Left lung (tissue), 10 donors: ENCODE measurements around the gene GREB1. TPM values are rescaled to one million over a fixed set of nuclear protein-coding genes. Genes with fewer than 3 reads are reported as not detected.

Experiments used
- ATAC-seq: fragments of 200-7000 bp; cut with Tn5 transposase; one replicate; pipeline ENCODE4 v1.9.1; 2020; ENCODE audit warnings: moderate library complexity
- DNase-seq, 4 donors: peaks; one replicate each; pipeline ENCODE4 v3.0.0-alpha.2; 2013 to 2020
- H3K27ac ChIP-seq, 2 donors: fragments of 200-600 bp; sonication (generic) in 1 of 2; one replicate each; pipeline versions ENCODE4 v1.5.0 to v1.8.0; 2020 to 2021
- H3K27me3 ChIP-seq, 2 donors: fragments of 200-600 bp; sonication (generic) in 1 of 2; one replicate each; pipeline versions ENCODE4 v1.5.0 to v1.8.0; 2020 to 2021
- H3K36me3 ChIP-seq, 2 donors: fragments of 200-600 bp; sonication (generic) in 1 of 2; one replicate each; pipeline versions ENCODE4 v1.5.0 to v1.8.0; 2020 to 2021
- H3K4me1 ChIP-seq, 2 donors: fragments of 200-600 bp; one replicate each; pipeline ENCODE4 v1.8.0; 2021
- H3K4me3 ChIP-seq, 2 donors: fragments of 200-600 bp; sonication (generic) in 1 of 2; one replicate each; pipeline versions ENCODE4 v1.5.0 to v1.8.0; 2020 to 2021; ENCODE audit warnings: mild to moderate bottlenecking in 1 of 2
- H3K9me3 ChIP-seq, 2 donors: fragments of 200-600 bp; sonication (generic) in 1 of 2; one replicate each; pipeline versions ENCODE4 v1.5.0 to v1.8.0; 2020 to 2021
- CTCF ChIP-seq, 2 donors: fragments of 200-600 bp; sonication (generic) in 1 of 2; IDR thresholded peaks; one replicate each; pipeline versions ENCODE4 v1.5.0 to v1.8.0; 2021; ENCODE audit warnings: antibody characterized with exemption in 2 of 2
- intact Hi-C, 2 donors: fragments of 100-400 bp; cut with DNase I; formaldehyde crosslinking; loops; one replicate each; pipeline versions ENCODE4 v1.11.2 to v1.14.2; 2022
- polyA plus RNA-seq, 6 donors: library from polyadenylated mRNA; unstranded; fragments of 120-200 nt; gene quantifications; one replicate each; pipeline ENCODE4 v1.2.1, GENCODE V29; 2013; ENCODE audit not compliant: insufficient read length in 6 of 6
- total RNA-seq, 2 donors: library from RNA; stranded (reverse); fragmentation: NEBNext Ultra II Directional; extraction: Animal tissue kit (Norgen Biotek cat#: 25700); gene quantifications; one replicate each; pipeline ENCODE4 v1.2.1, GENCODE V29; 2021
- donor health status: DM: no; HTN: yes; CAD: no.
- donor health status: DM: no; HTN: no; CAD: no.

Gene GREB1
- total and polyA plus RNA-seq, 8 donors = 1.6 to 19.1 (median 12.7) TPM

- intact Hi-C loops = loop anchor here in 1 of 2 donors (5.0 kb wide), 1 partner anchor 106 kb away; no protein-coding TSS in a partner anchor
- peak in 2 of 4 donors; percentile 87 to 90 for DNase-seq
- Histone ChIP-seq H3K27me3 (no peaks in the 10 kb centered on the region), H3K4me1 (peaks cover 0 to 3% of the 10 kb centered on the region in 2 donors), H3K4me3 (no peak overlapping the region), H3K27ac (peak overlapping the region in 1 of 2 donors; percentile 44), H3K9me3 (no peaks in the 10 kb centered on the region), H3K36me3 (no peaks in the 10 kb centered on the region)
- ATAC-seq = peak; percentile 58
- TF ChIP-seq CTCF (IDR thresholded peaks at IDR 0.05) = peak; percentile 54 to 80
Measured at GRCh38 chr2:11582862-11583752, 49.3 kb downstream of the GREB1 start.

- Histone ChIP-seq H3K4me3 (no peak overlapping the region), H3K27me3 (no peaks in the 10 kb centered on the region), H3K27ac (no peak overlapping the region), H3K4me1 (peaks cover 0 to 3% of the 10 kb centered on the region in 2 donors), H3K9me3 (no peaks in the 10 kb centered on the region), H3K36me3 (no peaks in the 10 kb centered on the region)
- peak; percentile 50 to 74 for TF ChIP-seq CTCF (IDR thresholded peaks at IDR 0.05)
- ATAC-seq = peak; percentile 91
- DNase-seq = peak in 3 of 4 donors; percentile 58 to 84 (median 74)
- intact Hi-C loops = loop anchor here in 1 of 2 donors (5.0 kb wide), 1 partner anchor 107 kb away; no protein-coding TSS in a partner anchor
Measured at GRCh38 chr2:11583840-11584524, 50.1 kb downstream of the GREB1 start.

- Histone ChIP-seq H3K27me3 (no peaks in the 10 kb centered on the region), H3K36me3 (no peaks in the 10 kb centered on the region), H3K27ac (no peak overlapping the region), H3K9me3 (no peaks in the 10 kb centered on the region), H3K4me1 (peaks cover 0 to 3% of the 10 kb centered on the region in 2 donors), H3K4me3 (no peak overlapping the region)
- TF ChIP-seq CTCF (IDR thresholded peaks at IDR 0.05) = peak in 1 of 2 donors; percentile 0
- intact Hi-C loops = loop anchor here in 1 of 2 donors (5.0 kb wide), 1 partner anchor 107 kb away; no protein-coding TSS in a partner anchor
- no peak for DNase-seq
- ATAC-seq = no peak
Measured at GRCh38 chr2:11584525-11585056, 50.7 kb downstream of the GREB1 start.

GRCh38 chr2:11585071-11585470 lies 51.2 kb downstream of the GREB1 start:
- no peak for DNase-seq
- intact Hi-C loops = no loop called here
- no peaks in the 10 kb centered on the region for H3K27me3 ChIP-seq
- TF ChIP-seq CTCF (IDR thresholded peaks at IDR 0.05) = no peak
- no peaks in the 10 kb centered on the region for H3K9me3 ChIP-seq
- H3K4me3 ChIP-seq = no peak overlapping the region
- ATAC-seq = no peak
- no peak overlapping the region for H3K27ac ChIP-seq
- H3K36me3 ChIP-seq = no peaks in the 10 kb centered on the region
- peaks cover 0 to 3% of the 10 kb centered on the region in 2 donors for H3K4me1 ChIP-seq
